Stomach (tissue), 4 donors: ENCODE data around the gene CALML6.
A peak's percentile ranks its signal among the peaks of the same experiment; 100 is the strongest.

ENCODE experiments used
- CTCF ChIP-seq, 7 experiments: fragments of 450-650 bp in 4 of 7; fragments of 200-600 bp in 3 of 7; sonication (generic) in 3 of 7; IDR thresholded peaks; one replicate each; pipeline ENCODE4 v1.5.1; 2016 to 2019; ENCODE audit warnings: antibody characterized with exemption in 7 of 7, control low read depth in 2 of 7, mild to moderate bottlenecking in 1 of 7
- EP300 ChIP-seq: sonication (generic); formaldehyde crosslinking; IDR thresholded peaks from one replicate; pipeline ENCODE4 v1.6.1; 2017; ENCODE audit warnings: antibody characterized with exemption
- POLR2A ChIP-seq, 4 donors: fragments of 450-650 bp; IDR thresholded peaks; one replicate each; pipeline ENCODE4 v1.6.1; 2016; ENCODE audit warnings: antibody characterized with exemption in 4 of 4, control low read depth in 2 of 4, mild to moderate bottlenecking in 1 of 4, moderate library complexity in 1 of 4

- TF ChIP-seq CTCF (IDR thresholded peaks at IDR 0.05) (peak in 5 of 7 experiments; percentile 80 to 93 (median 91)), EP300 (no peak), POLR2A (IDR thresholded peaks at IDR 0.05) (no peak)
Observed at GRCh38 chr1:1943834-1944570, 28.9 kb downstream of the CALML6 start.
